ENCODE measurements around the gene ICAM3.

GRCh38 chr19:10284960-10285278 lies 54.5 kb downstream of the ICAM3 start:
- TF ChIP-seq CTCF (IDR thresholded peaks at IDR 0.05) (no peak), REST (IDR thresholded peaks at IDR 0.05; ENCODE audit: insufficient read depth in 1 of 2, low read depth in 2 of 2, low read length in 1 of 2) (no peak), POLR2AphosphoS5 (IDR thresholded peaks at IDR 0.05; ENCODE audit: low read depth, low read length) (no peak), SIN3A (IDR thresholded peaks at IDR 0.05; ENCODE audit: borderline replicate concordance, insufficient read depth, low read depth, low read length) (no peak)
